Pancreas (tissue), 10 donors: ENCODE data around the gene UBE2G2. TPM values are rescaled to one million over a fixed set of nuclear protein-coding genes. Genes with fewer than 3 reads are reported as not detected.

Experiments
- ATAC-seq, 4 donors: fragments of 200-7000 bp; cut with Tn5 transposase; one replicate each; pipeline versions ENCODE4 v1.8.0 to v1.9.1; 2020; ENCODE audit warnings: mild to moderate bottlenecking in 4 of 4, moderate library complexity in 4 of 4
- DNase-seq, 6 donors: peaks; one replicate each; pipeline ENCODE4 v3.0.0-alpha.2; 2020
- FAIRE-seq: peaks from 2 replicates; lab custom pipeline; 2012; peaks lifted over from hg19 to GRCh38; lab: Jason Lieb, UNC
- H3K27ac ChIP-seq, 4 donors: fragments of 200-600 bp; sonication (generic); 1 replicate in 3 of 4; 2 replicates in 1 of 4; pipeline versions ENCODE4 v1.5.0 to v1.8.0; 2020
- H3K27me3 ChIP-seq, 4 donors: fragments of 200-600 bp; one replicate each; pipeline ENCODE4 v1.8.0; 2021
- H3K36me3 ChIP-seq, 3 donors: fragments of 200-600 bp; sonication (generic) in 1 of 3; one replicate each; pipeline versions ENCODE4 v1.5.0 to v1.8.0; 2020 to 2021
- H3K4me1 ChIP-seq, 3 donors: fragments of 200-600 bp; one replicate each; pipeline ENCODE4 v1.8.0; 2021
- H3K4me3 ChIP-seq, 4 donors: fragments of 200-600 bp; sonication (generic) in 2 of 4; one replicate each; pipeline versions ENCODE4 v1.5.0 to v1.8.0; 2020 to 2021
- H3K9me3 ChIP-seq, 4 donors: fragments of 200-600 bp; one replicate each; pipeline ENCODE4 v1.8.0; 2021
- CTCF ChIP-seq, 4 donors: fragments of 200-600 bp; sonication (generic) in 3 of 4; IDR thresholded peaks; one replicate each; pipeline versions ENCODE4 v1.5.0 to v1.8.0; 2021; ENCODE audit warnings: antibody characterized with exemption in 4 of 4
- whole genome bisulfite sequencing, 2 donors: extraction: QIAGEN DNeasy Blood & Tissue Kit; methylation state at CpG; one replicate each; pipeline ENCODE4 v1.1.7; 2013; 5-methylcytosine and 5-hydroxymethylcytosine counted together
- intact Hi-C, 3 donors: fragments of 100-400 bp; cut with DNase I; formaldehyde crosslinking; loops; one replicate each; pipeline versions ENCODE4 v1.11.1 to v1.14.2; 2022
- polyA plus RNA-seq, 2 donors: library from polyadenylated mRNA; stranded (reverse); fragments of 200-250 nt; gene quantifications; one replicate each; pipeline ENCODE4 v1.2.3, GENCODE V29; 2013
- total RNA-seq, 6 donors: library from RNA; stranded (reverse); fragmentation: NEBNext Ultra II Directional in 4 of 6; extraction: Animal tissue kit (Norgen Biotek cat#: 25700) in 4 of 6; gene quantifications; one replicate each; pipeline versions ENCODE4 v1.2.1 to v1.2.4, GENCODE V29; 2021 to 2023
- donor health status: healthy with polysubstance abuse.
- donor health status: DM: no; HTN: no; CAD: no; lungs with moderate emphysema.
- donor health status: DM: no; HTN: no; CAD: no.
- donor health status: control.
- donor health status: control.
- donor health status: Bipolar disorder and iron deficiency.
- donor health status: DM: yes; HTN: yes; CAD: no.
- donor health status: DM: no; HTN: no; CAD: no.
- donor health status: DM: no; HTN: no; CAD: no.
- donor health status: DM: yes; HTN: yes; CAD: no.

UBE2G2 gene
- total and polyA plus RNA-seq, 8 donors, result 30.5 to 53.2 (median 42.2) TPM

GRCh38 chr21:44813727-44814126, 12.1 kb upstream of the UBE2G2 start:
- H3K9me3 ChIP-seq, result no peaks in the 10 kb centered on the region
- no peak for TF ChIP-seq CTCF (IDR thresholded peaks at IDR 0.05)
- no peaks in the 10 kb centered on the region for H3K27me3 ChIP-seq
- 89 to 94% methylated on average over 18 of the region's 18 CpGs for WGBS, 2 donors
- H3K4me1 ChIP-seq, result no peaks in the 10 kb centered on the region
- no peak for FAIRE-seq
- no peak overlapping the region for H3K4me3 ChIP-seq
- H3K36me3 ChIP-seq, result no peaks in the 10 kb centered on the region
- no peak for ATAC-seq
- no peak overlapping the region for H3K27ac ChIP-seq
- DNase-seq, result no peak
- intact Hi-C loops, result no loop called here

- intact Hi-C loops, result no loop called here
- TF ChIP-seq CTCF (IDR thresholded peaks at IDR 0.05), result no peak
- no peaks in the 10 kb centered on the region for H3K4me1 ChIP-seq
- FAIRE-seq (no peak), DNase-seq (no peak), ATAC-seq (no peak)
- H3K36me3 ChIP-seq, result peaks cover 0 to 5% (median 0%) of the 10 kb centered on the region in 3 donors
- no peak overlapping the region for H3K4me3 ChIP-seq
- 89 to 90% methylated on average over 10 of the region's 10 CpGs for WGBS, 2 donors
- no peaks in the 10 kb centered on the region for H3K27me3 ChIP-seq
- no peaks in the 10 kb centered on the region for H3K9me3 ChIP-seq
- no peak overlapping the region for H3K27ac ChIP-seq
Observed at GRCh38 chr21:44813149-44813548, 11.5 kb upstream of the UBE2G2 start.

GRCh38 chr21:44812640-44813039, 11.0 kb upstream of the UBE2G2 start:
- H3K4me1 ChIP-seq, result no peaks in the 10 kb centered on the region
- WGBS, 2 donors, result 83 to 84% methylated on average over 14 of the region's 14 CpGs
- no peak overlapping the region for H3K27ac ChIP-seq
- intact Hi-C loops, result no loop called here
- DNase-seq, result no peak
- H3K27me3 ChIP-seq, result no peaks in the 10 kb centered on the region
- H3K4me3 ChIP-seq, result no peak overlapping the region
- TF ChIP-seq CTCF (IDR thresholded peaks at IDR 0.05), result no peak
- ATAC-seq, result no peak
- H3K36me3 ChIP-seq, result peaks cover 0 to 5% (median 0%) of the 10 kb centered on the region in 3 donors
- H3K9me3 ChIP-seq, result no peaks in the 10 kb centered on the region
- no peak for FAIRE-seq

GRCh38 chr21:44810779-44811178, 9.2 kb upstream of the UBE2G2 start:
- no peak for TF ChIP-seq CTCF (IDR thresholded peaks at IDR 0.05)
- FAIRE-seq, result no peak
- DNase-seq, result no peak
- Histone ChIP-seq H3K4me3 (no peak overlapping the region), H3K9me3 (no peaks in the 10 kb centered on the region), H3K27ac (no peak overlapping the region), H3K4me1 (no peaks in the 10 kb centered on the region), H3K36me3 (peaks cover 0 to 15% (median 0%) of the 10 kb centered on the region in 3 donors), H3K27me3 (no peaks in the 10 kb centered on the region)
- intact Hi-C loops, result no loop called here
- WGBS, 2 donors, result 87 to 89% methylated on average over 6 of the region's 6 CpGs
- no peak for ATAC-seq

GRCh38 chr21:44805859-44806258, 4.2 kb upstream of the UBE2G2 start:
- intact Hi-C loops, result loop anchor here in 1 of 3 donors (10.0 kb wide), 1 partner anchor 129 kb away; no protein-coding TSS in a partner anchor
- DNase-seq (no peak), ATAC-seq (no peak), FAIRE-seq (no peak)
- WGBS, 2 donors, result 89 to 91% methylated on average over 4 of the region's 4 CpGs
- Histone ChIP-seq H3K27me3 (no peaks in the 10 kb centered on the region), H3K4me3 (no peak overlapping the region), H3K36me3 (peaks cover 0 to 15% (median 0%) of the 10 kb centered on the region in 3 donors), H3K27ac (no peak overlapping the region), H3K9me3 (no peaks in the 10 kb centered on the region), H3K4me1 (peaks cover 0 to 5% (median 5%) of the 10 kb centered on the region in 3 donors)
- TF ChIP-seq CTCF (IDR thresholded peaks at IDR 0.05), result no peak
